ENCODE measurements around the gene TOGARAM2. TPM values are rescaled to one million over a fixed set of nuclear protein-coding genes. Genes with fewer than 3 reads are reported as not detected.

The TOGARAM2 gene
- total RNA-seq, 1 experiment from 2014 or later = 0.76 TPM

DNA sequence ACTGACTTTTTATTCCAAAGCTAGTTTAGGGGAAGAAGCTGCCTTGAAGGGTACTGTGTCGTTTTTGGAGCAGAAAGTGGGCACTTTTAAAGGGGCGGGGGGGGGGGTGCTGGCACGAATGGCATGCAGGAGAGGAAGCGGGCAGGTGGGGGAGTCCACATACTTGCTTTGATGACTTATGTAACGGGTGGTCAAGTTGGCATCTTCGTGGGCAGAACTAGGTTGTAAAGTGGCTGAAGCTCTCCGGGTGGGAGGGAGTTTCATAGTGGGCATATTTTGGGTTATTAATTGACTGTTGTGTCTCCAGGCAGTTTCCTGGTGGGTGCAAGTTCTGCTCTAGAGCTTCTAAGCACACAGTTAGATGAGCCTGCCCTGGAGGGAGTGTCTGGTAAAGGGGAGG is 73.3 kb downstream of the TOGARAM2 start:
- BruUV-seq (replicated peaks) = no TSS peak
- H3K4me3 ChIP-seq (replicated peaks in 1 of 2; ENCODE audit: low read depth in 1 of 2, low read length in 2 of 2) = no peak overlapping the region
- no peak for TF ChIP-seq TCF7L2 (IDR thresholded peaks at IDR 0.05; ENCODE audit: borderline replicate concordance, extremely low read depth, insufficient read depth, insufficient read length)
- no peak for TF ChIP-seq CBX3 (IDR thresholded peaks at IDR 0.05; ENCODE audit: low read depth)
- no peak for TF ChIP-seq SRF (IDR thresholded peaks at IDR 0.05; ENCODE audit: low read depth)
- no peak for TF ChIP-seq ATF3 (IDR thresholded peaks at IDR 0.05)
- TF ChIP-seq, protein P1, sequence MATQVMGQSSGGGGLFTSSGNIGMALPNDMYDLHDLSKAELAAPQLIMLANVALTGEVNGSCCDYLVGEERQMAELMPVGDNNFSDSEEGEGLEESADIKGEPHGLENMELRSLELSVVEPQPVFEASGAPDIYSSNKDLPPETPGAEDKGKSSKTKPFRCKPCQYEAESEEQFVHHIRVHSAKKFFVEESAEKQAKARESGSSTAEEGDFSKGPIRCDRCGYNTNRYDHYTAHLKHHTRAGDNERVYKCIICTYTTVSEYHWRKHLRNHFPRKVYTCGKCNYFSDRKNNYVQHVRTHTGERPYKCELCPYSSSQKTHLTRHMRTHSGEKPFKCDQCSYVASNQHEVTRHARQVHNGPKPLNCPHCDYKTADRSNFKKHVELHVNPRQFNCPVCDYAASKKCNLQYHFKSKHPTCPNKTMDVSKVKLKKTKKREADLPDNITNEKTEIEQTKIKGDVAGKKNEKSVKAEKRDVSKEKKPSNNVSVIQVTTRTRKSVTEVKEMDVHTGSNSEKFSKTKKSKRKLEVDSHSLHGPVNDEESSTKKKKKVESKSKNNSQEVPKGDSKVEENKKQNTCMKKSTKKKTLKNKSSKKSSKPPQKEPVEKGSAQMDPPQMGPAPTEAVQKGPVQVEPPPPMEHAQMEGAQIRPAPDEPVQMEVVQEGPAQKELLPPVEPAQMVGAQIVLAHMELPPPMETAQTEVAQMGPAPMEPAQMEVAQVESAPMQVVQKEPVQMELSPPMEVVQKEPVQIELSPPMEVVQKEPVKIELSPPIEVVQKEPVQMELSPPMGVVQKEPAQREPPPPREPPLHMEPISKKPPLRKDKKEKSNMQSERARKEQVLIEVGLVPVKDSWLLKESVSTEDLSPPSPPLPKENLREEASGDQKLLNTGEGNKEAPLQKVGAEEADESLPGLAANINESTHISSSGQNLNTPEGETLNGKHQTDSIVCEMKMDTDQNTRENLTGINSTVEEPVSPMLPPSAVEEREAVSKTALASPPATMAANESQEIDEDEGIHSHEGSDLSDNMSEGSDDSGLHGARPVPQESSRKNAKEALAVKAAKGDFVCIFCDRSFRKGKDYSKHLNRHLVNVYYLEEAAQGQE (IDR thresholded peaks at IDR 0.05; ENCODE audit: low read depth) = no peak
- no peak for TF ChIP-seq ZBTB33 (IDR thresholded peaks at IDR 0.05; ENCODE audit: extremely low read depth, insufficient replicate concordance, low read length)
- ChIA-PET CTCF (no interaction called here), POLR2A (no interaction called here), RAD21 (ENCODE audit: low non-redundant PET in 1 of 2, low total read pairs in 2 of 2, uncharacterized antibody in 2 of 2, unreplicated experiment in 2 of 2) (interaction anchor here in 1 of 2 experiments (0.7 kb wide), 1 partner anchor 63 kb away, joined by 5 read pairs; no protein-coding TSS in a partner anchor)
- no peaks in the 10 kb centered on the region for H3K27me3 ChIP-seq (ENCODE audit: insufficient read depth, low read length)
- ATAC-seq (no peak), DNase-seq (ENCODE audit: low read depth, low spot score) (no peak)
- no peaks in the 10 kb centered on the region for H4K20me1 ChIP-seq (ENCODE audit: insufficient read depth)
- no peak overlapping the region for H3K9ac ChIP-seq (ENCODE audit: low read length)
- H3K9me3 ChIP-seq (ENCODE audit: control insufficient read depth in 1 of 2, insufficient read depth in 1 of 2, low read depth in 1 of 2, low read length in 2 of 2) = no peaks in the 10 kb centered on the region
- no peaks in the 10 kb centered on the region for H3K9me2 ChIP-seq (ENCODE audit: insufficient read depth)
- H3K36me3 ChIP-seq (ENCODE audit: control insufficient read depth in 1 of 2, insufficient read depth in 2 of 2, low read length in 2 of 2) = no peaks in the 10 kb centered on the region
- no peak overlapping the region for H3K27ac ChIP-seq (ENCODE audit: low read depth, low read length)
- H3K79me2 ChIP-seq (ENCODE audit: insufficient read depth, low read length) = no peaks in the 10 kb centered on the region
- H3K4me2 ChIP-seq (ENCODE audit: low read length) = no peak overlapping the region
- intact Hi-C loops (cut with micrococcal nuclease) = loop anchor here (1.0 kb wide), 1 partner anchor 142 kb away; no protein-coding TSS in a partner anchor
- no peak overlapping the region for H2AFZ ChIP-seq (ENCODE audit: low read depth, low read length, poor library complexity, severe bottlenecking)
- peaks cover 5 to 11% of the 10 kb centered on the region in 2 experiments; a peak in 3 of 4 replicates for H3K4me1 ChIP-seq (ENCODE audit: control insufficient read depth in 1 of 2, insufficient read depth in 2 of 2, low read length in 2 of 2)
